Measurements from ENCODE around the gene C6orf132.
"Not testable (repeated sequence)": the region's sequence is repeated elsewhere in the genome, so short reads cannot be mapped to it uniquely, and the experiment has no call there.

The C6orf132 gene

GRCh38 chr6:42142118-42142835, at the start of gene C6orf132:
TSS of gene C6orf132 (minus strand) at chr6:42142620. CDS start at chr6:42142444, 176 bp downstream.
- no peak for DNase-seq (ENCODE audit: low read depth)

GRCh38 chr6:42190554-42191183, 48.2 kb upstream of the C6orf132 start:
- DNase-seq (ENCODE audit: low read depth): no peak

- DNase-seq (ENCODE audit: low read depth): no peak
Measured at GRCh38 chr6:42188406-42188805, 46.0 kb upstream of the C6orf132 start.

- DNase-seq (ENCODE audit: low read depth): no peak
Measured at GRCh38 chr6:42185597-42185996, 43.2 kb upstream of the C6orf132 start.

GRCh38 chr6:42184475-42184874, 42.1 kb upstream of the C6orf132 start:
- DNase-seq (ENCODE audit: low read depth): no peak

GRCh38 chr6:42182101-42182500, 39.7 kb upstream of the C6orf132 start:
- DNase-seq (ENCODE audit: low read depth): no peak

GRCh38 chr6:42179945-42180313, 37.5 kb upstream of the C6orf132 start:
- DNase-seq (ENCODE audit: low read depth): no peak

GRCh38 chr6:42179261-42179944, 37.0 kb upstream of the C6orf132 start:
- DNase-seq (ENCODE audit: low read depth): no peak

- no peak for DNase-seq (ENCODE audit: low read depth)
Measured at GRCh38 chr6:42177514-42178364, 35.3 kb upstream of the C6orf132 start.

- no peak for DNase-seq (ENCODE audit: low read depth)
Measured at GRCh38 chr6:42176981-42177380, 34.6 kb upstream of the C6orf132 start.

- DNase-seq (ENCODE audit: low read depth): no peak
Measured at GRCh38 chr6:42175860-42176259, 33.4 kb upstream of the C6orf132 start.

- no peak for DNase-seq (ENCODE audit: low read depth)
Measured at GRCh38 chr6:42173101-42173500, 30.7 kb upstream of the C6orf132 start, which contains the start of gene GUCA1A. TSS of gene GUCA1A (plus strand) at chr6:42173364. CDS start at chr6:42173614, 250 bp downstream.

- DNase-seq (ENCODE audit: low read depth): no peak
Measured at GRCh38 chr6:42171813-42172581, 29.6 kb upstream of the C6orf132 start.

GRCh38 chr6:42169780-42170179, 27.4 kb upstream of the C6orf132 start:
- not testable (repeated sequence) for DNase-seq (ENCODE audit: low read depth)

- DNase-seq (ENCODE audit: low read depth): no peak
Measured at GRCh38 chr6:42168650-42169049, 26.2 kb upstream of the C6orf132 start.

- DNase-seq (ENCODE audit: low read depth): no peak
Measured at GRCh38 chr6:42166444-42167141, 24.2 kb upstream of the C6orf132 start.

- DNase-seq (ENCODE audit: low read depth): no peak
Measured at GRCh38 chr6:42165016-42165415, 22.6 kb upstream of the C6orf132 start.

GRCh38 chr6:42163981-42164380, 21.6 kb upstream of the C6orf132 start:
- DNase-seq (ENCODE audit: low read depth): no peak

GRCh38 chr6:42162812-42163211, 20.4 kb upstream of the C6orf132 start:
- DNase-seq (ENCODE audit: low read depth): no peak

- no peak for DNase-seq (ENCODE audit: low read depth)
Measured at GRCh38 chr6:42162384-42162783, 20.0 kb upstream of the C6orf132 start.
